ENCODE data around the gene FLAD1.

The FLAD1 gene

GRCh38 chr1:154982897-154983648, at the start of gene FLAD1:
FLAD1 (plus strand) TSS chr1:154983344; CDS start chr1:154983695, 351 bp downstream.
- H3K9me3 Mint-ChIP-seq = no peaks in the 10 kb centered on the region
- no peak within 1 kb of the TSS for H3K4me3 Mint-ChIP-seq
- peaks cover 15% of the 10 kb centered on the region for H3K36me3 Mint-ChIP-seq (ENCODE audit: low read depth)
- H3K4me1 Mint-ChIP-seq = peaks cover 4% of the 10 kb centered on the region
- TF ChIP-seq CTCF (IDR thresholded peaks at IDR 0.05; ENCODE audit: unreplicated experiment in 3 of 3) = no peak
- H3K27me3 Mint-ChIP-seq (ENCODE audit: low read depth) = no peaks in the 10 kb centered on the region
- peak within 1 kb of the TSS in 2 of 3 experiments; percentile 49 to 65 for H3K27ac Mint-ChIP-seq

GRCh38 chr1:154934358-154934948, 48.7 kb upstream of the FLAD1 start:
- peaks cover 13% of the 10 kb centered on the region for H3K36me3 Mint-ChIP-seq (ENCODE audit: low read depth)
- H3K27me3 Mint-ChIP-seq (ENCODE audit: low read depth) = no peaks in the 10 kb centered on the region
- no peak overlapping the region for H3K27ac Mint-ChIP-seq
- H3K4me1 Mint-ChIP-seq = peaks cover 23% of the 10 kb centered on the region
- H3K4me3 Mint-ChIP-seq = peak overlapping the region; percentile 56 to 96 (median 60)
- no peak for TF ChIP-seq CTCF (IDR thresholded peaks at IDR 0.05; ENCODE audit: unreplicated experiment in 3 of 3)
- no peaks in the 10 kb centered on the region for H3K9me3 Mint-ChIP-seq

- Mint-ChIP-seq H3K4me1 (peaks cover 30% of the 10 kb centered on the region), H3K36me3 (ENCODE audit: low read depth) (peaks cover 5% of the 10 kb centered on the region), H3K4me3 (peak overlapping the region; percentile 87 to 96 (median 92)), H3K27ac (peak overlapping the region; percentile 99 to 100 (median 100)), H3K27me3 (ENCODE audit: low read depth) (no peaks in the 10 kb centered on the region), H3K9me3 (no peaks in the 10 kb centered on the region)
- TF ChIP-seq CTCF (IDR thresholded peaks at IDR 0.05; ENCODE audit: unreplicated experiment in 3 of 3) = no peak
These were observed 47.2 kb upstream of the FLAD1 start for GRCh38 chr1:154935749-154936554.

- Mint-ChIP-seq H3K27ac (peak within 1 kb of the TSS; percentile 99 to 100 (median 100)), H3K27me3 (ENCODE audit: low read depth) (no peaks in the 10 kb centered on the region), H3K36me3 (ENCODE audit: low read depth) (no peaks in the 10 kb centered on the region), H3K4me3 (peak within 1 kb of the TSS; percentile 87 to 96 (median 92)), H3K4me1 (peaks cover 33% of the 10 kb centered on the region), H3K9me3 (no peaks in the 10 kb centered on the region)
- TF ChIP-seq CTCF (IDR thresholded peaks at IDR 0.05; ENCODE audit: unreplicated experiment in 3 of 3) = peak in 1 of 3 experiments; percentile 30
These were observed 46.5 kb upstream of the FLAD1 start, which contains the start of gene PMVK for GRCh38 chr1:154936555-154937084. PMVK (minus strand) TSS chr1:154936719; CDS start chr1:154936685, 34 bp downstream.

GRCh38 chr1:154937085-154937987, 45.8 kb upstream of the FLAD1 start:
- H3K36me3 Mint-ChIP-seq (ENCODE audit: low read depth) = no peaks in the 10 kb centered on the region
- H3K4me1 Mint-ChIP-seq = peaks cover 33% of the 10 kb centered on the region
- peak in 2 of 3 experiments; percentile 25 to 31 for TF ChIP-seq CTCF (IDR thresholded peaks at IDR 0.05; ENCODE audit: unreplicated experiment in 3 of 3)
- no peaks in the 10 kb centered on the region for H3K9me3 Mint-ChIP-seq
- H3K4me3 Mint-ChIP-seq = peak overlapping the region; percentile 87 to 96 (median 92)
- H3K27ac Mint-ChIP-seq = peak overlapping the region; percentile 99 to 100 (median 100)
- H3K27me3 Mint-ChIP-seq (ENCODE audit: low read depth) = no peaks in the 10 kb centered on the region

All from nephron (organoid).